Activated CD8-positive, alpha-beta T cell treated with anti-CD3 and anti-CD28 coated beads, Interleukin-2, amount 10 ng/mL, durations not matched to agents 7 days and 5 days (primary cell): ENCODE data around the gene ATRN. TPM values are rescaled to one million over a fixed set of nuclear protein-coding genes. Genes with fewer than 3 reads are reported as not detected.

Source experiments
- ATAC-seq: fragments of 150-1000 bp; cut with Tn5 transposase; one replicate; pipeline ENCODE4 v1.10.0; 2021; ENCODE audit warnings: moderate library complexity
- CTCF ChIA-PET: fragments of 350-600 bp; sonication (Branson Sonifier 250); formaldehyde crosslinking; loops from one replicate; lab custom pipeline; 2021; ENCODE audit warnings: antibody characterized with exemption; lab: Charles Lee
- POLR2A ChIA-PET: fragments of 350-600 bp; sonication (Branson Sonifier 250); formaldehyde crosslinking; loops from one replicate; lab custom pipeline; 2021; ENCODE audit warnings: antibody characterized with exemption; lab: Charles Lee
- DNase-seq: peaks from one replicate; pipeline ENCODE4 v3.0.0-alpha.2; 2020
- H3K27ac Mint-ChIP-seq: one replicate; pipeline ENCODE4 v1.8.0; 2021; ENCODE audit warnings: mild to moderate bottlenecking, mixed read lengths
- H3K27me3 Mint-ChIP-seq: one replicate; pipeline ENCODE4 v1.8.0; 2021; ENCODE audit warnings: low read depth, mixed read lengths
- H3K36me3 Mint-ChIP-seq: one replicate; pipeline ENCODE4 v1.8.0; 2021; ENCODE audit warnings: low read depth, mixed read lengths
- H3K4me1 Mint-ChIP-seq: one replicate; pipeline ENCODE4 v1.8.0; 2021; ENCODE audit warnings: low read depth, mixed read lengths
- H3K4me3 Mint-ChIP-seq: one replicate; pipeline ENCODE4 v1.8.0; 2021; ENCODE audit warnings: mild to moderate bottlenecking, mixed read lengths
- H3K9me3 Mint-ChIP-seq: one replicate; pipeline ENCODE4 v1.8.0; 2022; ENCODE audit warnings: mixed read lengths; ENCODE audit not compliant: insufficient read depth
- total RNA-seq, 2 experiments: library from RNA; stranded (reverse); gene quantifications; one replicate each; pipeline ENCODE4 v1.2.3, GENCODE V29; 2021

Gene ATRN
- total RNA-seq, 2 experiments from 2014 or later: 8.1 to 8.5 TPM

DNA sequence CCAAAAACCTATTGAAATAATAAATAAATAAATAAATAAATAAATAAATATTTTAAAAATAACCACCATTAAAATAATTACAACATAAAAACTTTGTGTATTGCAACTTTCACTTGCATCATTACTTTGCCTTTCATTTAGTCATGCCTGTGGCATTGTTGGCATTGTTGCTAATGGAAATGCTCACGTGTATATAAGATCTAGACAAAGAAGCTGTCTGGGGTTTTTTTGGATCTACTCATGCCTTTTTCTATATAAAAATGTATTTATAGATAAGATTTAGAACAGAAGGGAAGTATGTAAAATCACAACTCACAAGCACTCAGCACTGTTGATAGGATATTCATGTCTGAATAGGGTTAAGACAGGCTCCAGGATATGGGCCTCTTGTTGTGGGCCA is 164.5 kb downstream of the ATRN start:
- no peak for DNase-seq
- no peak for ATAC-seq
- H3K9me3 Mint-ChIP-seq: peaks cover 5% of the 10 kb centered on the region
- no peaks in the 10 kb centered on the region for H3K27me3 Mint-ChIP-seq
- H3K4me1 Mint-ChIP-seq: peaks cover 6% of the 10 kb centered on the region
- no peak overlapping the region for H3K27ac Mint-ChIP-seq
- H3K4me3 Mint-ChIP-seq: no peak overlapping the region
- H3K36me3 Mint-ChIP-seq: peaks cover 5% of the 10 kb centered on the region
- ChIA-PET CTCF (interaction anchor here (1.2 kb wide), 1 partner anchor 42 kb away, joined by 3 read pairs; no protein-coding TSS in a partner anchor), POLR2A (no interaction called here)

GRCh38 chr20:3640259-3640658 is 169.4 kb downstream of the ATRN start:
- no peak for DNase-seq
- CTCF ChIA-PET: no interaction called here
- ATAC-seq: no peak
- H3K27ac Mint-ChIP-seq: no peak overlapping the region
- H3K4me1 Mint-ChIP-seq: no peaks in the 10 kb centered on the region
- no peak overlapping the region for H3K4me3 Mint-ChIP-seq
- H3K27me3 Mint-ChIP-seq: no peaks in the 10 kb centered on the region
- peaks cover 10% of the 10 kb centered on the region for H3K36me3 Mint-ChIP-seq
- H3K9me3 Mint-ChIP-seq: peaks cover 10% of the 10 kb centered on the region
- POLR2A ChIA-PET: no interaction called here

GRCh38 chr20:3645309-3646066 is 174.7 kb downstream of the ATRN start:
- DNase-seq: no peak
- peaks cover 12% of the 10 kb centered on the region for H3K36me3 Mint-ChIP-seq
- H3K4me3 Mint-ChIP-seq: no peak overlapping the region
- ChIA-PET CTCF (no interaction called here), POLR2A (no interaction called here)
- H3K27ac Mint-ChIP-seq: no peak overlapping the region
- H3K27me3 Mint-ChIP-seq: no peaks in the 10 kb centered on the region
- H3K4me1 Mint-ChIP-seq: no peaks in the 10 kb centered on the region
- no peak for ATAC-seq
- H3K9me3 Mint-ChIP-seq: peaks cover 4% of the 10 kb centered on the region

DNA sequence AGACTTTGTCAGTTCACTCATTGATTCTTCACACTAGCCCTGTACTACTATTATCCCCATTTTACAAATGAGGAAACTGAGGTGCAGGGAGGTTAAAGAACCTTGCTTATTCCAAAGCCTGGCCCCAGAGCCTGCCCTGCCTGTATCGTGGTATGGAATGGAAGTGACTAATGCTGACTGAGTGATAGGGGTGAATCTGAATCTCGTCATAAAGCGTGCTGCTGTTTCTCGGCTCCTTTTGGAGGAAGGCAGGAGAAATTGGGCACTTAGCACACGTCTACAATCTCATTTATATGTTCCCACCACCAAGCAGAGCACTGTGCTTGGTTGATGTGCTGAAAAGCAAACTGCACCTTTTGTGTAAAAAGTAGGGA is 175.2 kb downstream of the ATRN start:
- no peak for DNase-seq
- Mint-ChIP-seq H3K36me3 (peaks cover 10% of the 10 kb centered on the region), H3K4me1 (no peaks in the 10 kb centered on the region), H3K9me3 (no peaks in the 10 kb centered on the region), H3K27me3 (no peaks in the 10 kb centered on the region), H3K4me3 (no peak overlapping the region), H3K27ac (no peak overlapping the region)
- POLR2A ChIA-PET: no interaction called here
- CTCF ChIA-PET: no interaction called here
- ATAC-seq: no peak

DNA sequence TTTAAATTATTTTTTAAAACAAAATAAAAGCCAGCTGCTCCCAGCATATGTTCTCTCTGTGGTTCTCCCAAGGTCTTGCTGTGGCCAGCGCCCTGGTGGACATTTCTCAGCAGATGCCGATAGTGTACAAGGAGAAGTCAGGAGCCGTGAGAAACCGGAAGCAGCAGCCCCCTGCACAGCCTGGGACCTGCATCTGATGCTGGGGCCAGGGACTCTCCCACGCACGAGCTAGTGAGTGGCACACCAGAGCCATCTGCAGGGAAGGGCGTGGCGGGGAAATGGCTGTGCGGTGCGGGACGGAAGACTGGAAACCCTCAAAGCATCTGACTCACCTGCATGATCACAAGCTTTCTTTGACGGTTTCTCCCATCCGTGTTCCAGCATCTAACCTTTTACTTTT is 175.8 kb downstream of the ATRN start:
- no peak for DNase-seq
- no peak overlapping the region for H3K4me3 Mint-ChIP-seq
- CTCF ChIA-PET: interaction anchor here (2.1 kb wide), 1 partner anchor 30 kb away, joined by 6 read pairs; no protein-coding TSS in a partner anchor
- H3K36me3 Mint-ChIP-seq: peaks cover 8% of the 10 kb centered on the region
- no peak for ATAC-seq
- H3K4me1 Mint-ChIP-seq: no peaks in the 10 kb centered on the region
- no peaks in the 10 kb centered on the region for H3K27me3 Mint-ChIP-seq
- no peak overlapping the region for H3K27ac Mint-ChIP-seq
- no peaks in the 10 kb centered on the region for H3K9me3 Mint-ChIP-seq
- POLR2A ChIA-PET: no interaction called here

GRCh38 chr20:3647473-3647872 is 176.7 kb downstream of the ATRN start:
- H3K27ac Mint-ChIP-seq: no peak overlapping the region

GRCh38 chr20:3648951-3649350 is 178.1 kb downstream of the ATRN start:
- ChIA-PET CTCF (interaction anchor here (1.3 to 2.1 kb wide), 2 partner anchors 28 to 62 kb away, joined by 4 to 6 read pairs; no protein-coding TSS in a partner anchor), POLR2A (no interaction called here)
- Mint-ChIP-seq H3K36me3 (peaks cover 8% of the 10 kb centered on the region), H3K9me3 (no peaks in the 10 kb centered on the region), H3K27ac (no peak overlapping the region), H3K4me3 (no peak overlapping the region), H3K4me1 (peaks cover 16% of the 10 kb centered on the region), H3K27me3 (peaks cover 2% of the 10 kb centered on the region)
- ATAC-seq (no peak), DNase-seq (no peak)

More at GRCh38 chr20:3647473-3647872, 176.7 kb downstream of the ATRN start:
- Mint-ChIP-seq H3K4me3 (no peak overlapping the region), H3K36me3 (peaks cover 8% of the 10 kb centered on the region), H3K27me3 (no peaks in the 10 kb centered on the region), H3K9me3 (no peaks in the 10 kb centered on the region), H3K4me1 (peaks cover 3% of the 10 kb centered on the region)
- no peak for DNase-seq
- ATAC-seq: no peak
- ChIA-PET POLR2A (no interaction called here), CTCF (interaction anchor here (1.3 to 2.1 kb wide), 2 partner anchors 29 to 63 kb away, joined by 4 to 6 read pairs; no protein-coding TSS in a partner anchor)

- ChIA-PET POLR2A (no interaction called here), CTCF (interaction anchor here (1.0 kb wide), 2 partner anchors 59 to 89 kb away, joined by 3 to 4 read pairs; no protein-coding TSS in a partner anchor)
- no peak for DNase-seq
- no peak for ATAC-seq
- H3K27me3 Mint-ChIP-seq: peaks cover 13% of the 10 kb centered on the region
- H3K9me3 Mint-ChIP-seq: no peaks in the 10 kb centered on the region
- peaks cover 8% of the 10 kb centered on the region for H3K36me3 Mint-ChIP-seq
- no peak overlapping the region for H3K4me3 Mint-ChIP-seq
- H3K27ac Mint-ChIP-seq: no peak overlapping the region
- peaks cover 16% of the 10 kb centered on the region for H3K4me1 Mint-ChIP-seq
These were observed 180.6 kb downstream of the ATRN start for GRCh38 chr20:3651204-3651962.

DNA sequence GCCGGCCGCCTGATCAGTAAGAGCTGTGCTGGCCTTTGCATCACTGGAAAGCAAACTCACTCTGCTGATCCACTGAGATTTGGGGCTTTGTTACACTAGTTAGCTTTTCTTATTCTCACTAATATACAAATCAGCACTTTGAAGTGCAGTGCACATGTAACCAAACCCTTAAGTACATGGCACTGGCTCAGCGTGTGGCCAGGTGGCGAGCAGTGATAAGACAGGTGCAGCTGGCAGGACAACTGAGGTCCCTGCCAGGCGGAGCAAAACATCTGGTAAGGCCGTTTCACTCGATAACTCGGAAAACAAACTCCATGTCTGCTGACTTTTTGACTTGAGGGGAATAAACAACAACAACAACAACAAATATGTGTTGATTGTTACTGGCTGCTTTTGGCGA is 181.4 kb downstream of the ATRN start:
- H3K9me3 Mint-ChIP-seq: no peaks in the 10 kb centered on the region
- peaks cover 16% of the 10 kb centered on the region for H3K4me1 Mint-ChIP-seq
- DNase-seq (no peak), ATAC-seq (no peak)
- H3K27me3 Mint-ChIP-seq: peaks cover 18% of the 10 kb centered on the region
- H3K4me3 Mint-ChIP-seq: no peak overlapping the region
- H3K36me3 Mint-ChIP-seq: peaks cover 6% of the 10 kb centered on the region
- CTCF ChIA-PET: no interaction called here
- POLR2A ChIA-PET: no interaction called here
- H3K27ac Mint-ChIP-seq: no peak overlapping the region

DNA sequence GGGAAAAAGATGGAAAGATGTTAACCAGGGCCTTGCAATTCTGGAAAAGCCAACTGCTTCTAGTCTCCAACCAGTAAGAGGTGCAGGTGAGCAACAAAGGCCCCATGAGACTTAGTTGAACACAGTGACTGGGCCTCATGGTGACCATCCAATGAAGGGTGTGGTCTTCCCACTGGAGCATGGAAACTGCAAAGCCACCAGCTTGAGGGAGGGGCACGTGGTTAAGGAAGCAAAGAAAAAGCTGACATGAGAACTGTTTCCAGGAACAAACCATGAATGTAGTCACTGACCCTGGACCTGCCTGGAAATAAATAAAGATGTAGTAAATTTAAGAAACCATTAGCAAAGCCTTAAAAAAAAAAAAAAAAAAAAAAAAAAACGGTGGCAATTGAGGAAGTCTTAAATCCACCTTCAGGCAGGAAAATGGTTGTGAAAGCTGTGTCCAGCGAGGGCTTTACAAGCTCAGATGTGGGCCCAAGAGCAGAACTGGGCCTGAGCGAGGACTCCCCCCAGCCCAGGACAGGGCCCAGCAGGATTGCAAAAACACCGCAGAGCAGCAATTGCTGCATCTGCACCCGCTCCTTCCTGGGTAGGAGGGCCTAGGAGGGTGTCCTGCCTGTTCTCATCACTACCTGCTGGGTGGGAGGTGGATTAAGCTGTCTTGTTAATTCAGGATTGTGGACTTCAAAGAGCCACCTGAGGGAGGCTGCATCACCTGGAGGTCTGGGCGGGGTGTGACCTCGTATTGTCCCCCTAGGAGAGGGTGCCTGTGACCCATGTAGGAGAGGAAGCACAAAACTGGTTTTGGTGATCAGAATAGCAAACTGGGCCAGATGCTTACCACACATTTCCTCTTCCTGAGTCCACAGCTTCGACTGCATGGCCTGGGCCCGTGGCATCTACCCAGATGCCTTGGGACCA is 182.1 kb downstream of the ATRN start:
- DNase-seq (no peak), ATAC-seq (no peak)
- H3K27ac Mint-ChIP-seq: no peak overlapping the region
- H3K36me3 Mint-ChIP-seq: peaks cover 3% of the 10 kb centered on the region
- H3K4me1 Mint-ChIP-seq: peaks cover 16% of the 10 kb centered on the region
- H3K4me3 Mint-ChIP-seq: no peak overlapping the region
- ChIA-PET CTCF (interaction anchor here (0.7 to 2.2 kb wide), 2 partner anchors 24 to 58 kb away, joined by 3 to 7 read pairs; no protein-coding TSS in a partner anchor), POLR2A (no interaction called here)
- peaks cover 23% of the 10 kb centered on the region for H3K27me3 Mint-ChIP-seq
- no peaks in the 10 kb centered on the region for H3K9me3 Mint-ChIP-seq

GRCh38 chr20:3653921-3654320 is 183.1 kb downstream of the ATRN start:
- POLR2A ChIA-PET: no interaction called here
- H3K27me3 Mint-ChIP-seq: peaks cover 29% of the 10 kb centered on the region
- H3K27ac Mint-ChIP-seq: no peak overlapping the region
- CTCF ChIA-PET: interaction anchor here (1.3 to 2.2 kb wide), 2 partner anchors 23 to 91 kb away, joined by 3 to 7 read pairs; no protein-coding TSS in a partner anchor
- peaks cover 19% of the 10 kb centered on the region for H3K4me1 Mint-ChIP-seq
- no peak overlapping the region for H3K4me3 Mint-ChIP-seq
- no peak for ATAC-seq
- no peaks in the 10 kb centered on the region for H3K36me3 Mint-ChIP-seq
- DNase-seq: no peak
- H3K9me3 Mint-ChIP-seq: no peaks in the 10 kb centered on the region
